ENCODE results near the gene FOXE3.
A peak's percentile ranks its signal among the peaks of the same experiment; 100 is the strongest.

GRCh38 chr1:47388891-47389238, 27.2 kb upstream of the FOXE3 start:
- TF ChIP-seq POLR2AphosphoS5 (IDR thresholded peaks at IDR 0.05; ENCODE audit: low read depth, low read length) (no peak), CTCF (IDR thresholded peaks at IDR 0.05) (peak; percentile 94), SIN3A (IDR thresholded peaks at IDR 0.05; ENCODE audit: borderline replicate concordance, insufficient read depth, low read depth, low read length) (no peak)
